GM12873 (cell line): ENCODE results near the gene HSF5.

ENCODE experiments used
- TF ChIP-seq, protein P1 (sequence below): IDR thresholded peaks from 2 replicates; pipeline ENCODE4 v1.5.1; 2012; ENCODE audit warnings: low read depth, mild to moderate bottlenecking, moderate library complexity, low read length, control low read depth; ENCODE audit not compliant: insufficient read depth; ENCODE audit errors: missing control alignments

Gene HSF5

DNA sequence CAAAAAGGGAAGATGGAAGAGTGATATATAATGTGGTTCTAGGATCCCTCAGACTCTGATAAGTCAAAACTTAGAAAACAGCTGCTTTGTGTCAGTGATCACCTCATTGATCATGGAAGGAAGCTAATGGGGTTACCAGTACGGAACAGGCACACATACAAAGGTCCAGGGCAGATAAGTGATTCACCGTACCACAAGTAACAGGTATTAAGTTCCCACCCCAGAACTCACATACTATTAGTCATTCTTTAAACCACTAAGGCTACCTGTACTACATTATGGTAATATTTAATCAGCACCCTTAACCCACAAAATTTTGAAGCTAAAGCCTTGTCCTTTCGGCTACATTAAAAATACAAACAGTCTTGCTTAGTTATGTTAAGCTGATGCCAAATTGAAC is 88.2 kb downstream of the HSF5 start:
- TF ChIP-seq, protein P1, sequence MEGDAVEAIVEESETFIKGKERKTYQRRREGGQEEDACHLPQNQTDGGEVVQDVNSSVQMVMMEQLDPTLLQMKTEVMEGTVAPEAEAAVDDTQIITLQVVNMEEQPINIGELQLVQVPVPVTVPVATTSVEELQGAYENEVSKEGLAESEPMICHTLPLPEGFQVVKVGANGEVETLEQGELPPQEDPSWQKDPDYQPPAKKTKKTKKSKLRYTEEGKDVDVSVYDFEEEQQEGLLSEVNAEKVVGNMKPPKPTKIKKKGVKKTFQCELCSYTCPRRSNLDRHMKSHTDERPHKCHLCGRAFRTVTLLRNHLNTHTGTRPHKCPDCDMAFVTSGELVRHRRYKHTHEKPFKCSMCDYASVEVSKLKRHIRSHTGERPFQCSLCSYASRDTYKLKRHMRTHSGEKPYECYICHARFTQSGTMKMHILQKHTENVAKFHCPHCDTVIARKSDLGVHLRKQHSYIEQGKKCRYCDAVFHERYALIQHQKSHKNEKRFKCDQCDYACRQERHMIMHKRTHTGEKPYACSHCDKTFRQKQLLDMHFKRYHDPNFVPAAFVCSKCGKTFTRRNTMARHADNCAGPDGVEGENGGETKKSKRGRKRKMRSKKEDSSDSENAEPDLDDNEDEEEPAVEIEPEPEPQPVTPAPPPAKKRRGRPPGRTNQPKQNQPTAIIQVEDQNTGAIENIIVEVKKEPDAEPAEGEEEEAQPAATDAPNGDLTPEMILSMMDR = no peak

DNA sequence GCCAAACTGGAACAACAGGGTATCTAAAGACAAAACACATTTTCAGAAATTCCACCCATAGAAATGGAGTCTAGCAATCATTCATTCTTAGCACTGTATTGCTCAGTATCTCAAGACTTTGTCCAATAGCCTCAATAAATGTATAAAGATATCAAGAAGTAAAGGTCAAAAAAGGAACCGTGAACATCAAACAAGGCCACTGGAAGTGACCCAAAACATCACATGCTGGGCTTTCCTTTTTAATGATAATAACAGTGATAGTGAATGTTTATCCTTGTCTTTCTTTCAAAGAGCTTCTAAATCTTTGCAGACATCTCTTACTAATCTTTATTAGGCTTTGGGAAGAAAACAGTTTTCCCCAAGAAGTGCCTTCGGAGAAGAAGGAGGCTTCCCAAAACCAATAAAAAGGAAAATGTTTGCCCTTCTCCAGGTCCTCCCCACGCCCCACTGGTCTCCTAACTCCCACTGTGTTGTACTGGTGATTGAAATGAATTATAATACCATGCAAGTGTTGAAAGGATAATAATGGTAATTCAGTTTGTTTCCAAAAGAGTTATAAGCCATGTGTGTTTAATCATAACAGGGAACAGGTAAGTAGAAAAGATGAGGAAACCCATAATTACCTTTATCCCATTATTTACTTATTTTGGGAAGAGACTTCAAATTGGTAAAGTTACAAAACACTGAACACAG is 89.5 kb downstream of the HSF5 start:
- TF ChIP-seq, protein P1 = no peak

DNA sequence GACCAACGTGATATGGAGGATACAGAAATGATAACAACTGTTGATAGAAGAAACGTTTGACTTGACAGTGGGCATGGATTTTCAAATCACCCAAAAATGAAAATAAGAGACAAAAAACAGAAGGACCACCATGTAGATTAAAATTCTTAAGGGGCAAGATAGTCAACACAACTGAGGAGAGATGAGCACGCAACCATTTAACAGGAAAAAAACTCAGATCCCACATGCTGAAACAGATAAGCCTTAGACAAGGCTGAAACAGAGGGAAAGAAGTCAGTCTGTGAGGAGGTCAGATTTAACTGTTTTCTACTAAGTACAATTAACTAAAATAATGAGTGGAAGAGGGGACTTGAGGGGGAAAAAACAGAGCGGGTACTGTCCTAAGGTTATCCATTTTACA is 92.0 kb downstream of the HSF5 start:
- TF ChIP-seq, protein P1 = no peak

DNA sequence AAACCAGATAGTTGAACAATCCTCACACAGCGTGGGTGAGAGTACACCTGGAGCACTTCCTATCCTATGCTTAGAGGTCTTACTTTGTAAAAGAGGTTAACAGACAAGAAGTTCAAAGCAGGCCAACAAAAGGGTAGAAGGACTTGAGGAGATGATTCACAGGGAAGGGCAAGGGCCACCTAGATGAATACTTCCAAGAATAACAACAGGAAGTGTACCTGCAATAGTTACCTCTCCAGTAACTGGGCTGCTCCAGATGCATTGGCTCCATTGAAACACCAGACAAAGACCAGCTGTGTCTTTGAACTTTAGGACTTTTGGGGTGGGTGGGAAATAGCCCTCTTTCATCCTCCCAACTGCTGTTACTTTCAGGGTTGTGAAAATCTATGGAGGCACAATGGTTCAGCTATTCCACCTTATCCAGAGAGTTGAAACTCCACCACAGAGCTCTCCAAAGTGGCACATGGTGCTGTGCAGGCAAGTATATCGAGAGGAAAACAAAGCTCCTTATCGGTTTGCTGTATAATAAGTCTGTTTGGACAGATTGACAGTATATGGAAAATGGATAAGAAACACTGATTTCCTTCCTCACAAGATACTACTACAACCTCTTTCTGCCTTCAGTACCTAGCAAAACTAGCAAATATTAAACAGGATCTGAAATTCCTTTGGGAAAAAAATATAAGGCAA is 93.5 kb downstream of the HSF5 start:
- TF ChIP-seq, protein P1 = no peak

DNA sequence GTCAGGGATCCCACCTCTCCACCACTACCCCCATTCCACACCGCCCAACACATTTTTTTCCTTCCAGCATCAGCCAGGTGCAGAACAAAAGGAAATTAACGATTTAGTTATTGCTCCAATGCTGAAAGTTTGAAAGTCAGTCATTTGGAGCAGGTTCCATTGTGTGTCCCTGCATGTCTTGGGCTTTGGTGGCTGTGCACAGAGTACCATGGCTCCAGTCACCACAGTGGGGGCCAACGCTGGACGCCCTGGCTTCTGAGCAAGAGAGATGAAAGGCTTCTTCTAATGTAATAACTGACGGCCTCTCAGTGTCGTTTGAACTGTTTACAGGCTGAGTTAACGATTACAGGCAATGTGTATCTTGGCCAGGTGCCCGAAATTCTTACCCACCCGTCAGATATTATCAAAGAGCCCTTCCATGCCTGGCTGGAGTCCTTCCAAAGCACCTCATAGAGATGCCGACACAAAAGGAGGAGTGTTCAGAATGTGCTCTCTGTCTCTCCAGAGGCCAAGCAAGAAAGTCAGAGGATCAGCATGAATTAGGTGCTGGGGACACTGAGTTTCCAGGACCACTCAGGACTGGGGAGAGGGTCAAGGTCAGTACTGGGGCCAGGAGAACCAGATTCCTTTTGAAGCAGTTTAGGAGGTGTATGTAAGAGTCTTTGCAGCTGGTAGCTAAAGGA is 96.8 kb downstream of the HSF5 start:
- TF ChIP-seq, protein P1 = no peak

DNA sequence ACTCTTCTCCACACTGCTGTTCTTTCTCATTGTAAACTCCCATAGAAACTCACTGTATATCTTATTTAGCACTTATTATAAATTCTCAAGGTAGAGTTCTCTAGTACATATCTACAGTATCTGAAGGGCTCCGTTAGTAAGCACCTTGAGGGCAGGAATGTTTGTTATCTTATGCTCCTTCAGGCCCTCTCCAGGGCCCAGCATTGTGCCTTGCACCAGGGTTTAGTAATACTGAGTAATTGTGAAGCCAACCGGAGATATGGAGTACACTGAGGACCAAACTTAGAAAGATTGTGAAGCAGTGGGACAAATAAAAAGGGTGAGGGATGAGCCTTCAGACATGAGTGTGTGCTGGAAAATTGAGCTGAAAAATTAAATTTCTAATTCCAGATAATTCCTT is 97.3 kb downstream of the HSF5 start:
- TF ChIP-seq, protein P1 = no peak
